Astrocyte (in vitro differentiated cells and primary cell): ENCODE results near the gene NSMCE1.

Experiments used
- CTCF ChIP-seq: IDR thresholded peaks from 2 replicates; pipeline ENCODE4 v1.5.1; 2011; ENCODE audit warnings: low read depth, mild to moderate bottlenecking, inconsistent platforms, low read length, moderate library complexity; ENCODE audit not compliant: insufficient read depth
- EZH2 ChIP-seq: IDR thresholded peaks from 2 replicates; pipeline ENCODE4 v1.6.1; 2012; ENCODE audit warnings: mild to moderate bottlenecking, low read length, inconsistent platforms; ENCODE audit not compliant: insufficient read depth

- TF ChIP-seq CTCF (no peak), EZH2 (no peak)
Measured at GRCh38 chr16:27228621-27229501, 39.7 kb downstream of the NSMCE1 start.
